K562 (cell line): Measurements from ENCODE around the gene RNF114. TPM values are rescaled to one million over a fixed set of nuclear protein-coding genes. Genes with fewer than 3 reads are reported as not detected.

ENCODE experiments used
- BRCA1 ChIP-seq, 2 experiments: fragments of 450-650 bp in 1 of 2; sonication (generic) in 1 of 2; formaldehyde crosslinking in 1 of 2; IDR thresholded peaks; 2 replicates each; pipeline versions ENCODE4 v1.5.0 to v1.6.1; 2017 to 2020; ENCODE audit warnings: mild to moderate bottlenecking in 1 of 2, missing genetic modification reagents in 1 of 2
- C11orf30 ChIP-seq: fragments of 450-650 bp; IDR thresholded peaks from 2 replicates; pipeline ENCODE4 v1.6.1; 2016; ENCODE audit warnings: low read depth, mild to moderate bottlenecking
- CEBPZ ChIP-seq: fragments of 150-350 bp; IDR thresholded peaks from 2 replicates; pipeline ENCODE4 v1.6.1; 2014; ENCODE audit warnings: low read depth, mild to moderate bottlenecking, low read length, borderline replicate concordance
- DNMT1 ChIP-seq: fragments of 450-650 bp; IDR thresholded peaks from 2 replicates; pipeline ENCODE4 v1.6.1; 2016; ENCODE audit warnings: antibody characterized with exemption, mild to moderate bottlenecking
- KLF1 ChIP-seq: fragments of 450-650 bp; IDR thresholded peaks from 2 replicates; pipeline ENCODE4 v1.6.1; 2016; ENCODE audit warnings: missing genetic modification characterization, missing compliant biosample characterization
- POLR2AphosphoS5 ChIP-seq: IDR thresholded peaks from 2 replicates; pipeline ENCODE4 v1.6.1; 2011; ENCODE audit warnings: mild to moderate bottlenecking, low read depth, low read length, moderate library complexity; ENCODE audit not compliant: control insufficient read depth, insufficient read depth
- SMAD3 ChIP-seq: fragments of 450-650 bp; formaldehyde crosslinking; conservative IDR thresholded peaks from 2 replicates; pipeline ENCODE4 v1.4.0; 2020; ENCODE audit warnings: mild to moderate bottlenecking
- TGIF2 ChIP-seq: sonication (generic); formaldehyde crosslinking; IDR thresholded peaks from 2 replicates; pipeline ENCODE4 v1.8.1; 2022; ENCODE audit warnings: mild to moderate bottlenecking, missing genetic modification reagents, moderate library complexity
- USF1 ChIP-seq: sonication (generic); formaldehyde crosslinking; IDR thresholded peaks from 2 replicates; pipeline ENCODE4 v1.9.0; 2022; ENCODE audit warnings: mild to moderate bottlenecking, missing genetic modification reagents
- ZNF592 ChIP-seq: fragments of 450-650 bp; IDR thresholded peaks from 2 replicates; pipeline ENCODE4 v1.6.1; 2017; ENCODE audit warnings: antibody characterized with exemption, mild to moderate bottlenecking
- polyA plus RNA-seq, 8 experiments: library from polyadenylated mRNA; depleted of rRNA in 4 of 8; stranded (reverse) in 5 of 8; unstranded in 3 of 8; fragments of >200 nt; fragmentation: Nextera tagmentation in 2 of 8; fragmentation: Illumina TruSeq in 1 of 8; extraction: Ambion mirVana in 2 of 8; extraction: Trizol in 1 of 8; gene quantifications; 2 replicates each; pipeline versions ENCODE4 v1.2.1 to v1.2.3, GENCODE V29; 2011 to 2014; ENCODE audit warnings: inconsistent platforms in 1 of 8, missing spikeins in 1 of 8
- total RNA-seq, 7 experiments: library from RNA; depleted of rRNA in 6 of 7; stranded (reverse); fragments of >200 nt in 6 of 7; fragmentation: Illumina TruSeq in 2 of 7; extraction: Trizol in 2 of 7; gene quantifications; 2 replicates each; pipeline versions ENCODE4 v1.2.1 to v1.2.3, GENCODE V29; 2011 to 2021; ENCODE audit warnings: low replicate concordance in 1 of 7

RNF114 gene
- total and polyA plus RNA-seq, 9 of the 15 experiments (the other 6 are each of a cell fraction or from before 2014, with no cell fraction given), result 38.6 to 111 (median 62.6) TPM

GRCh38 chr20:49938173-49939163 lies 2.3 kb downstream of the RNF114 start (continued):
- TF ChIP-seq SMAD3 (CRISPR knock-in tag), result no peak
- TF ChIP-seq DNMT1, result no peak
- TF ChIP-seq ZNF592, result no peak
- TF ChIP-seq TGIF2 (CRISPR knock-in tag), result no peak
- TF ChIP-seq USF1 (CRISPR knock-in tag), result peak; percentile 48
- TF ChIP-seq C11orf30, result no peak
- no peak for TF ChIP-seq CEBPZ
- no peak for TF ChIP-seq POLR2AphosphoS5
- no peak for TF ChIP-seq BRCA1 (IDR thresholded peaks at IDR 0.05)
- TF ChIP-seq BRCA1 (CRISPR knock-in tag; IDR thresholded peaks at IDR 0.05), result no peak
- no peak for TF ChIP-seq KLF1 (tag)
